Adrenal gland (tissue), 5 donors: ENCODE results near the gene NKIRAS1.

Experiments used
- CTCF ChIP-seq, 6 experiments: fragments of 450-650 bp in 4 of 6; fragments of 200-600 bp in 2 of 6; sonication (generic) in 1 of 6; IDR thresholded peaks; 1 replicate in 5 of 6; 2 replicates in 1 of 6; pipeline versions ENCODE4 v1.5.1 to v1.8.0; 2016 to 2021; ENCODE audit warnings: antibody characterized with exemption in 6 of 6, mild to moderate bottlenecking in 2 of 6, moderate library complexity in 1 of 6
- POLR2A ChIP-seq, 2 donors: fragments of 450-650 bp; IDR thresholded peaks; one replicate each; pipeline ENCODE4 v1.6.1; 2017; ENCODE audit warnings: antibody characterized with exemption in 2 of 2, mild to moderate bottlenecking in 2 of 2, moderate library complexity in 1 of 2
- donor health status: DM: no; HTN: no; CAD: no.

GRCh38 chr3:23964537-23965235 is 47.9 kb upstream of the NKIRAS1 start:
- TF ChIP-seq POLR2A (IDR thresholded peaks at IDR 0.05): no peak
- no peak for TF ChIP-seq CTCF (IDR thresholded peaks at IDR 0.05)
